ENCODE results near the gene FBXW4.
A peak's percentile ranks its signal among the peaks of the same experiment; 100 is the strongest.

The FBXW4 gene

GRCh38 chr10:101580486-101581399 is 114.2 kb downstream of the FBXW4 start:
- DNase-seq (ENCODE audit: extremely low read depth, low read depth): no peak
- TF ChIP-seq CTCF (IDR thresholded peaks at IDR 0.05; ENCODE audit: low read depth, low read length): no peak

- TF ChIP-seq CTCF (IDR thresholded peaks at IDR 0.05; ENCODE audit: low read depth, low read length): no peak
- DNase-seq (ENCODE audit: extremely low read depth, low read depth): no peak
These were observed 115.5 kb downstream of the FBXW4 start for GRCh38 chr10:101579516-101579870.

DNA sequence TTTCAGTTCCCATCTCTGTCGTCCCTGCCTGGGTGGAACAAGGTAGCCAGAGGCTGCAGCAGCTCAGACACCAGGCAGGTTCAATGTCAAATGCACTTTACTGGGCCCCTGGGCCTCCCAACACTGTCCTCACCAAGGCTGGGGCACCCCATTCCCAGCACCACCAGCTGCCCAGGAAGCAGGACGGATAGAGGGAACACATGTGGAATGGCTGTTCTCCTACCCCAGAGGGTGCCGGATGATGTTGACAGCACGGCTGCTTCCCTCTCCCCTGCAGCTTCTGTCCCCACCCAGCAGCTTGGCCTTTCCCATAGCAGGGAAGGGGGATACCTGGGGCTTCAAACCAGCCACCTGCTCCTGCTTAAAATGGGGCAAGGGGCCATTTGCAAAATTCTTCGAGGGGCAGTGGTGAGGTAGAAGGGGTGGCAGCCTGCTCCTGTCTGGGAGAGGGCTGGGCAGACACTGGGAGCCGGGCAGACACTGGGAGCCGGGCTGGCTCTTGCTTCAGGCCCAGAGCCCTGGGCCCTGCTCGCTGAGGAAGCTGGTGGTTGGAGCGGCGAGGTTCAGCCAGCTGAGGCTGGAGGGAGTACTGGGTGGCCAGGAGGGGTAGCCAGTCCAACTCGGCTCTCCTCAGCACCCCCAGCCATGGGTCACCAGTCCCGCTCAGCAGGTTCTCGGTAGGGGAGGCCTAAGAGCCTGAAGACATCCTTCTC is 116.0 kb downstream of the FBXW4 start:
- no peak for DNase-seq (ENCODE audit: extremely low read depth, low read depth)
- no peak for TF ChIP-seq CTCF (IDR thresholded peaks at IDR 0.05; ENCODE audit: low read depth, low read length)

DNA sequence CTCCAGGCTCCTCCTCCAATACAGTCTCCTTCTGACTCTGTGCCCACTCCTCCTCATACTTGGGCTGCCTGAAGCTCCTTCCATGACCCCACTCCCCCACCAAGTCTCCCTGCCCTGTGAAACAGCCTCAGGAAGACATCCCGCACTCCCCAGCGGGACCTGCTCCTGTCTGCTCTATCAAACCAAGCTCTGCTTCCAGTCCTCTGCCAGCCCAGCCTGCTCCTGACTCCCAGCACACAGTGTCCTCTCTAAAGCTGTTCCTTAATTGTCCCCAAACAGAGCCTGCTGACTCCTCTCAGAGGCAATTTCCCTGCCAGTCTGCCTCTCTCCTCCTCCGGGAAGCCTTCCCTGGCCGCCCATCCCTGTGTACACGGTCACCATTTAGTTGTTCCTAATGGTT is 116.8 kb downstream of the FBXW4 start:
- no peak for DNase-seq (ENCODE audit: extremely low read depth, low read depth)
- no peak for TF ChIP-seq CTCF (IDR thresholded peaks at IDR 0.05; ENCODE audit: low read depth, low read length)

GRCh38 chr10:101577121-101577871 is 117.7 kb downstream of the FBXW4 start:
- no peak for TF ChIP-seq CTCF (IDR thresholded peaks at IDR 0.05; ENCODE audit: low read depth, low read length)

DNA sequence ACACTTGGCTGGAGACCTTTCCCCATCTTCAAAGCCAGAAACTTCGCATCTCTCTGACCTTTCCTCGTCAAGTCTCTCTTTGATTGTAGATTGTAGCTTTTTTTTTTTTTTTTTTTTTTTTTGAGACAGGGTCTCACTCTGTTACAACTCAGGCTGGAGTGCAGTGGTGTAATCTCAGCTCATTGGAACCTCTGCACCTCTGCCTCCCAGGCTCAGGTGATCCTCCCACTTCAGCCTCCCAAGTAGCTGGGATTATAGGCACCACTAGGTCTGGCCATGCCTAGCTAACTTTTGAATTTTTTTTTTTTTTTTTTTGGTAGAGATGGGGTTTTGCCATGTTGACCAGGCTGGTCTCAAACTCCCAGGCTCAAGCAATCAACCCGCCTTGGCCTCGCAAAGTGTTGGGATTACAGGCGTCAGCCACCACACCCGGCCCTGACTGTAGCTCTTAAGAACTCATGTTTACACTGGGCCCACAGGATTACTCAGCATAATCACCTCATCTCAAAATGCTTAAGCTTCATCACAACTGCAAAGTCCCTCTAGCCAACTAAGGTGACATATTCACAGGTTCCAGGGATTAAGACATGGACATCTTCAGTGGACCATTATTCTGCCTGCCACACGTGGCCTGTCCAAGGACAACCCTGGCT is 118.6 kb downstream of the FBXW4 start:
- no peak for TF ChIP-seq CTCF (IDR thresholded peaks at IDR 0.05; ENCODE audit: low read depth, low read length)
- peak; percentile 10 for DNase-seq (ENCODE audit: extremely low read depth, low read depth)

More at GRCh38 chr10:101577121-101577871, 117.7 kb downstream of the FBXW4 start:
- no peak for DNase-seq (ENCODE audit: extremely low read depth, low read depth)

Data from AG09319 (cell line).